ENCODE results near the gene CD22. TPM values are rescaled to one million over a fixed set of nuclear protein-coding genes. Genes with fewer than 3 reads are reported as not detected.
"Not testable (repeated sequence)": the region's sequence is repeated elsewhere in the genome, so short reads cannot be mapped to it uniquely, and the experiment has no call there.

The CD22 gene
- total and polyA plus RNA-seq, 2 of the 4 experiments (the other 2 are of a cell fraction): 0.18 to 0.22 TPM

GRCh38 chr19:35359395-35359794 lies 30.4 kb downstream of the CD22 start:
- H2AFZ ChIP-seq (replicated peaks; ENCODE audit: low read length, poor library complexity); H4K20me1 ChIP-seq (ENCODE audit: insufficient read depth, low read length); H3K27ac ChIP-seq (ENCODE audit: insufficient read depth, low read length); H4K91ac ChIP-seq (ENCODE audit: insufficient read depth, low read depth, low read length); H3K18ac ChIP-seq (ENCODE audit: low read depth, low read length); DNase-seq; POLR2A ChIA-PET (ENCODE audit: unreplicated experiment); H3K27me3 ChIP-seq (ENCODE audit: control insufficient read depth, insufficient read depth, low read length); H3K4me2 ChIP-seq (ENCODE audit: low read depth, low read length); H3K4ac ChIP-seq (ENCODE audit: low read depth, low read length); H2AK9ac ChIP-seq (replicated peaks; ENCODE audit: low read depth, low read length, poor library complexity); H3K14ac ChIP-seq (replicated peaks; ENCODE audit: low read depth, low read length); ATAC-seq (ENCODE audit: low read depth); in situ Hi-C loops (cut with MboI; ENCODE audit: low sequenced_read_pairs); H3K79me1 ChIP-seq (ENCODE audit: low read depth in 1 of 2, low read length in 2 of 2); H3K9me1 ChIP-seq (ENCODE audit: insufficient read depth, low read length); dilution Hi-C loops (cut with HindIII; ENCODE audit: low sequenced_read_pairs, unreplicated experiment); H2BK120ac ChIP-seq (ENCODE audit: low read depth, low read length); H3K4me1 ChIP-seq (ENCODE audit: control insufficient read depth, insufficient read depth, low read length); H3K4me3 ChIP-seq (ENCODE audit: insufficient read depth, low read depth, low read length); H3K56ac ChIP-seq (ENCODE audit: extremely low read depth, insufficient read depth, low read length); H3K9me3 ChIP-seq (ENCODE audit: control insufficient read depth, insufficient read depth, low read length); BruUV-seq (replicated peaks); CTCF ChIA-PET; H4K8ac ChIP-seq (ENCODE audit: low read depth in 2 of 2, low read length in 2 of 2); H2BK5ac ChIP-seq (ENCODE audit: low read depth, low read length, poor library complexity, severe bottlenecking); H2BK15ac ChIP-seq (ENCODE audit: low read depth, low read length); H2BK20ac ChIP-seq (ENCODE audit: low read depth, low read length); H2AK5ac ChIP-seq (ENCODE audit: low read depth, low read length); H4K5ac ChIP-seq (ENCODE audit: low read depth, low read length); H3K23ac ChIP-seq (ENCODE audit: low read depth, low read length); H3K9ac ChIP-seq (ENCODE audit: low read depth, low read length); H3K36me3 ChIP-seq (ENCODE audit: control insufficient read depth, insufficient read depth, low read length): not testable (repeated sequence)
- intact Hi-C loops (cut with micrococcal nuclease): loop anchor here (10.0 kb wide), 1 partner anchor 105 kb away; no protein-coding TSS in a partner anchor
- 66% methylated on average over 8 of the region's 21 CpGs; no CpG with 5 or more reads in 1 of the 2 experiments for WGBS, 2 experiments (ENCODE audit: extremely low coverage in 2 of 2, insufficient read length in 1 of 2)

DNA sequence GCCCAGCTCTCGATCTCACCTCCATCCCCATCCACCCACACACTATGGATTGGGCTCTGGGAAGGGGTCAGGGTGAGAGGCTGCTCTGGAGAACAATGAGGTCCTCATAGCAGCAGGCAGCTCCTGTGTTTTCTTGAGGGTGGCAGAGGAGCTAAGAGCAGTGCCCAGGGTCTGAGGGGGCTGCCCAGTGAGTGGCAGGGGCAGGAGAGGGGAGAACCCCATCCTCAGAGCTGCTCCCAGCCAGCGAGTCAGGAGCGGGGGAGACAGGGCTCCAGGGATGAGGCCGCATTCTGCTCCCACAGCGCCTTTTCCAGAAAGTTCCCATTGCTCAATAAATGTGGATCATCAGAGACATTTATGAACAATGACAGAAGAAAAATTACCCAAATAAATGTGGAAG lies 31.1 kb downstream of the CD22 start:
- H4K20me1 ChIP-seq (ENCODE audit: insufficient read depth, low read length); H3K9me1 ChIP-seq (ENCODE audit: insufficient read depth, low read length); H3K14ac ChIP-seq (replicated peaks; ENCODE audit: low read depth, low read length); H2BK20ac ChIP-seq (ENCODE audit: low read depth, low read length); H4K91ac ChIP-seq (ENCODE audit: insufficient read depth, low read depth, low read length); H3K56ac ChIP-seq (ENCODE audit: extremely low read depth, insufficient read depth, low read length); BruUV-seq (replicated peaks); H4K5ac ChIP-seq (ENCODE audit: low read depth, low read length); H2BK5ac ChIP-seq (ENCODE audit: low read depth, low read length, poor library complexity, severe bottlenecking); H3K4me2 ChIP-seq (ENCODE audit: low read depth, low read length); ATAC-seq (ENCODE audit: low read depth); H3K23ac ChIP-seq (ENCODE audit: low read depth, low read length); H4K8ac ChIP-seq (ENCODE audit: low read depth in 2 of 2, low read length in 2 of 2); H2AFZ ChIP-seq (replicated peaks; ENCODE audit: low read length, poor library complexity); H3K4me1 ChIP-seq (ENCODE audit: control insufficient read depth, insufficient read depth, low read length); H3K9ac ChIP-seq (ENCODE audit: low read depth, low read length); dilution Hi-C loops (cut with HindIII; ENCODE audit: low sequenced_read_pairs, unreplicated experiment); H3K27me3 ChIP-seq (ENCODE audit: control insufficient read depth, insufficient read depth, low read length); H3K27ac ChIP-seq (ENCODE audit: insufficient read depth, low read length); H2AK5ac ChIP-seq (ENCODE audit: low read depth, low read length); intact Hi-C loops (cut with micrococcal nuclease); H3K4me3 ChIP-seq (ENCODE audit: insufficient read depth, low read depth, low read length); CTCF ChIA-PET; H3K36me3 ChIP-seq (ENCODE audit: control insufficient read depth, insufficient read depth, low read length); H2AK9ac ChIP-seq (replicated peaks; ENCODE audit: low read depth, low read length, poor library complexity); H3K18ac ChIP-seq (ENCODE audit: low read depth, low read length); H2BK15ac ChIP-seq (ENCODE audit: low read depth, low read length); DNase-seq; H3K4ac ChIP-seq (ENCODE audit: low read depth, low read length); H3K9me3 ChIP-seq (ENCODE audit: control insufficient read depth, insufficient read depth, low read length); H2BK120ac ChIP-seq (ENCODE audit: low read depth, low read length); in situ Hi-C loops (cut with MboI; ENCODE audit: low sequenced_read_pairs); POLR2A ChIA-PET (ENCODE audit: unreplicated experiment); H3K79me1 ChIP-seq (ENCODE audit: low read depth in 1 of 2, low read length in 2 of 2): not testable (repeated sequence)
- no CpG with 5 or more reads among the region's 5 CpGs for WGBS, 2 experiments (ENCODE audit: extremely low coverage in 2 of 2, insufficient read length in 1 of 2)

Measured in IMR-90 (cell line).